Esophagus muscularis mucosa (tissue), 2 donors: Measurements from ENCODE around the gene MLLT3.

Experiments
- POLR2A ChIP-seq: fragments of 450-650 bp; IDR thresholded peaks from one replicate; pipeline ENCODE4 v1.6.1; 2017; ENCODE audit warnings: antibody characterized with exemption, moderate library complexity, mild to moderate bottlenecking, low read depth
- POLR2AphosphoS5 ChIP-seq, 2 donors: sonication (generic); formaldehyde crosslinking; IDR thresholded peaks; one replicate each; pipeline ENCODE4 v1.6.1; 2017; ENCODE audit warnings: antibody characterized with exemption in 2 of 2

GRCh38 chr9:20545023-20545622, 77.2 kb downstream of the MLLT3 start:
- TF ChIP-seq POLR2AphosphoS5 (IDR thresholded peaks at IDR 0.05) (no peak), POLR2A (no peak)
